HL-60/S4 treated with phorbol 12-myristate 13-acetate at 8.2 ng/mL for 4 days and 3 days (cell line): Measurements from ENCODE around the gene P2RX1.

Experiments used
- in situ Hi-C: fragments of 300-500 bp; cut with MboI; formaldehyde crosslinking; loops from 2 replicates; pipeline ENCODE4 v1.15.0; 2022; ENCODE audit warnings: low sequenced_read_pairs

Gene P2RX1

GRCh38 chr17:3925684-3926485, 9.6 kb upstream of the P2RX1 start:
- in situ Hi-C loops, result no loop called here

DNA sequence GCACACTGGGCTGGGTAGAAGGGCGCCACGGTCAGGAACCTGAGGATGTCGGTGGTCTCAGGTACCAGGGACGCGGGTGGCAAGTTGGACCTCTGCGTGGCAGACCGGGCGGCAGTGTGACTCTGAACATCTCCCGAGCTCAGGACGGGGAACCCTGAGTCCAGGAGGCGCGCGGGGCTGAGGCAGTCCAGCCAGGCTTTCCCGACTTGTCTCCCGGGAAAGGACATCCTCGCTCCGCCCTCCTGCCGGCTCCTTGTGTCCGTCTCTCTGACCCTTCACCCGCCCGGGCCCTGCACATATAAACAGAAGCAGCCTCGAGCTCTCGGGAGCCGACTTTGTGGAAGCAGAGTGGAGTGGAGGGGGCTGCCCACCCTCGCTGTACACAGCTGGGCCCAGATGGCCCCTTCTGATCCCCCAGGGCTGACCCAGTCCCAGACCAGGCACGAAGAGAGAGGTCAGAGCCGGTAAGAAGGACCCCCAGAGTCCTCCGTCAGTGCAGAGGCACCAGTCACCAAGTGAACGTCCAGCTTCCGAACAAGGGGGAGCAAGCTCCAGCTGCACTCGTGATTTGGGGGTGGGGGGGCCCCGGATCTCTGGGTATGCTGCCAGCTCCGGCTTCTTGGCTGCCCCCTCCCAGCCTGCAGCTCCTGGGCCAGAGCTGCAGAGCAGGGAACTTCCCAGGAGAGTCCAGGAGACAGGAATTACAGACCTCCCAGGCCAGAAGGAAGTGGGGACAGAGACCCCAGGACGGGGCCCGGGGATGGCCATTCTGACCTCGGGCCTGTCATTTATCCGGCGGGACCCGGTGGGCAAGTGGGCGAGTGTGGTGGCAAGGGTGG, 8.5 kb upstream of the P2RX1 start:
- in situ Hi-C loops, result no loop called here

- in situ Hi-C loops, result no loop called here
These were observed 7.4 kb upstream of the P2RX1 start for GRCh38 chr17:3923466-3924190.

- in situ Hi-C loops, result no loop called here
These were observed 6.5 kb upstream of the P2RX1 start for GRCh38 chr17:3922765-3923164.

- in situ Hi-C loops, result no loop called here
These were observed 5.4 kb upstream of the P2RX1 start for GRCh38 chr17:3921502-3922319.

DNA sequence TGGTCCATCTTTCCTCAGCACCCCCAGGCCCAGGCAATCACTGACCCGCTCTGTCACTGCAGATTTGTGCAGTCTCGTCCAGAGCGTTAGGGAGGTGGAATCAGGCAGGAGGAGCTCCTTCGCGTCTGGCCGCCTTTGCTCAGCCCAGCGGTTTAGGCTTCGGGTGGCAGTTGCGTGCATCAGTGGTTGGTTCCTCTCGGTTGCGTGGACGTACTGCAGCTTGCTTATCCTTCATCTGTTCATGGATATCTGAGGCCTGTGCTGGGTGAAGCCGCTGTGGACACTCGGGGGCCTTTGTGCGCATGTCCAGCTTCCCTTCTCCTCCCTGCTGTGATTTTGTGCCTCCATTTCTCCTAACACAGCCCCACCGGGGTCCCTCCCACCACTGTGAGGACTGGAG, 4.7 kb upstream of the P2RX1 start:
- in situ Hi-C loops, result no loop called here

- in situ Hi-C loops, result no loop called here
These were observed 2.9 kb upstream of the P2RX1 start for GRCh38 chr17:3919123-3919624.

- in situ Hi-C loops, result no loop called here
These were observed 2.3 kb upstream of the P2RX1 start for GRCh38 chr17:3918372-3919122.

- in situ Hi-C loops, result no loop called here
These were observed 1.2 kb upstream of the P2RX1 start for GRCh38 chr17:3917391-3917931.

DNA sequence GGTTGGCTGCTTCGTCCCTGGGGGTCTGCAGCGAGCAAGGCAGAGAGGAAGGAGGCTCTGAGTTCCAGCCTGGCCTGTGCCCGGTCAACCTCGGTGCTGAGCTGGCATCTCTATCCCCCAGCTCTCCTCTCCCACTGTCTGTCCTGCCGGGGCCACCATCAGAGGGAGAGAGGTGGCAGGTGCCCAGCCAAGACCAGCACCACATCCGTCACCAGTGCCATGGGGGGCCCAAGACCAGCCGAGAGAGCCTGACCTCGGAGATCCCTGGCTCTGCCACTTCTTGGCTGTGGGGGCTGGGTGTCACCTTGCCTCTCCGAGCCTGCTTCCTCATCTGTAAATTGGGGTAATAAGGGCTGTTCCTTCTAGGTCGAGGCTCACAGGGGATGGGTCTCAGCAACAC, 560 bp upstream of the P2RX1 start:
- in situ Hi-C loops, result no loop called here

- in situ Hi-C loops, result no loop called here
These were observed 677 bp downstream of the P2RX1 start for GRCh38 chr17:3915581-3915994.

DNA sequence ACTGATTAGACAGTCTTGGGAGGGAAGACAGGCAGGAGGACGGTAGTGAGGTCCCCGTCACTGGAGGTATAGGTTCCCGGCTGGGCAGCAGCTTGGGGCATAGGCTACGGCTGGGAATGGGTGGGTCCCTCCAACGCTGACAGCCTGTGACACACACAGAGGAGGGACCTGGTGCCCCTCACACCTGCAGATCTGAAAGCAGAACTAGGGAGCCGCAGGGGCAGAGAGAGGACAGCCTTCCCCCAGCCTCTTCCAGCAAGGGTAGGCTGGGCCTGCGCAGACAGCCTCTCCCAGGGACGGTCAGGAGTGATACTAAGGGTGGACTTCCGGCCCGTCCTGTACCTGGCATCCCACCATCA, 2.0 kb downstream of the P2RX1 start:
- in situ Hi-C loops, result no loop called here

DNA sequence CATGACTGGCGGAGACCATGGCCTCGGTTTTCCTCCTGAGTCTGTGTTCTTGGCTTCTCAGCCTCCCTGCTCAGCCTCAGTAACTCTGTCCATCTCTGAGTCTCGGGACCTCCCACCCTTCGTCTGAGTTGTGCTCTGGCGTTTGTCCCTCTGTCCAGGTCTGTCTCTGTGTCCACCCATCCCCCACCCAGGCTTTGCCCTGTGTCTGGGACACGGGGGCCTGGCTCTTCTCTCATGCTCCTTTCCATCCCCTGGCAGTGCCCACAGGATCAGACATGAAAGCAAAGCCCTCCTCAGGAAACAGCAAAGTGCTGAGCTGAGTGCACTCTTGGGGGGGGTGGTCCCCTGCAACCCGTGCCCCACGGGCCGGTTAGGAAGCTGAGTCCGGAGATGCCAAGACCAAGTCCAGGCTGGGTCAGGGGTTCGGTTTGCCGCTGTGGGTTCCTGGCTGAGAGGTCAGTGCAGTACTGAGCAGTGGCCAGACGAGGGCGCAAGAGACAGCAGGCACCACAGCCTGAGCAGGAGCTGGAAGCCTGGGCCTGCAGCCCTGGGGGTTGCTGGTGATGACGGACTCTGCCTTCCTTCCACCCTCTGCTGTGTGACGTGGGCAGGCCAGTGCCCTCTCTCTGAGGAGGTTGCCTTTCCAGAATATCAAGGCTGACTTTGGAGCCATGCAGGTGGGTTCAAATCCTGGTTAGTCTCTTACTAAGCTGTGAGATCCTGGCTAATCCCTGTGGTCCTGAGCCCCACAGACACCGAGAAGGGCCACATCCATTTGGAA, 2.5 kb downstream of the P2RX1 start:
- in situ Hi-C loops, result no loop called here

GRCh38 chr17:3912827-3913226, 3.4 kb downstream of the P2RX1 start:
- in situ Hi-C loops, result no loop called here

DNA sequence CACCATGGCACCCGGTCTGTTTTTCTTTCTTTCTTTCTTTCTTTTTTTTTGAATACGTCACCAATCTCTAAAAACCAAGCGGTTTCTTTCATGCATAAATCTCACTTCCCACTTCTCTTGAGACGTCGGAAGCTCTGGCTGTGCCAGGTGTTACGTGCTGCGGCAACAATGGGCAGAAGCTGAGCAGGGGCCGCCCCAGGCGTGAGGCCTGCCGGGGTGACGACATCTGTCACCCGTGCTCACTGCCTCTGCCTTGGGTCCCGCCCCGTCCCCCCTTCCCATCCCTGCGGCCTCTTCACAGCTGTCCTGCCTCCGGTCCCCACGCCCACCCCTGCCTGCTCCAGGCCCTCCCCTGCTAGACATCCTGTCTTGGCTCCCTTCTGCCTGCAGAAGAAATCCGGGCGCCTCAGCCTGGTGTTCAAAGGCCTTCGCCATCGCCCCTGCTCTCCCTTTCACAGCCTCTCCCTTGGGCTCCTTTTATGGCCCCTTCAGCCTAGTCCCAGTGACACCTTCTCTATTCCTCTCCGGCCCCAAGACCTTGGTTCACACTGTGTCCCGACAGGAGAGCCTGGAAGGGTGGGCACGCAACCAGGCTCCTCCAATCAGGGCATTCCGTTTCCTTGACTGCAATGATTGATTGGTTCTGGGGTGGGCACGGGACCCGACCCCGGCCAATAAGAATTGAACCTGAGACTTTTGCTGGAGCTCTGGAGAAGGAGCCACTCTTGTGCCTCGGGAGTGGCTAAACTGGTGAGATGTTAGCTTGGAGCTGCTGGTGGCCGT, 4.8 kb downstream of the P2RX1 start:
- in situ Hi-C loops, result no loop called here

- in situ Hi-C loops, result no loop called here
These were observed 5.6 kb downstream of the P2RX1 start for GRCh38 chr17:3910420-3911270.

DNA sequence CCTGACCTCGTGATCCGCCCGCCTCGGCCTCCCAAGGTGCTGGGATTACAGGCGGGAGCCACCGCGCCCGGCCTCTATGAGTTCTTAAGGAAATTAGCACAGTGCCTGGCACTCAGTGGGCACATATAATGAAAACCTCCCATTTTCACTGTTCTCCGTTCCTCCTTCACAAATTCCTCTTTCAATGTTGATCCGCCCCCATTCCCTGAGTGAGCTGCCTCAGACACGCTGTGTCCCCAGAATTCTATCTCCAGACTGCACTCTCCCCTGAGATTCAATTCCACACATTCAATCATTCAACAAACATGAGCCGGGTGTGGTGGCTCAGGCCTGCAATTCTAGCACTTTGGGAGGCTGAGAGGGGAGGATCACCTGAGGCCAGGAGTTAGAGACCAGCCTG, 7.0 kb downstream of the P2RX1 start:
- in situ Hi-C loops, result no loop called here
